ENCODE results near the gene SLC25A2. TPM values are rescaled to one million over a fixed set of nuclear protein-coding genes. Genes with fewer than 3 reads are reported as not detected.
A peak's percentile ranks its signal among the peaks of the same experiment; 100 is the strongest.

Gene SLC25A2
- total and polyA plus RNA-seq, 2 of the 13 experiments (the other 11 are each of a cell fraction or from before 2014, with no cell fraction given), result 0.13 TPM; not detected in 1

DNA sequence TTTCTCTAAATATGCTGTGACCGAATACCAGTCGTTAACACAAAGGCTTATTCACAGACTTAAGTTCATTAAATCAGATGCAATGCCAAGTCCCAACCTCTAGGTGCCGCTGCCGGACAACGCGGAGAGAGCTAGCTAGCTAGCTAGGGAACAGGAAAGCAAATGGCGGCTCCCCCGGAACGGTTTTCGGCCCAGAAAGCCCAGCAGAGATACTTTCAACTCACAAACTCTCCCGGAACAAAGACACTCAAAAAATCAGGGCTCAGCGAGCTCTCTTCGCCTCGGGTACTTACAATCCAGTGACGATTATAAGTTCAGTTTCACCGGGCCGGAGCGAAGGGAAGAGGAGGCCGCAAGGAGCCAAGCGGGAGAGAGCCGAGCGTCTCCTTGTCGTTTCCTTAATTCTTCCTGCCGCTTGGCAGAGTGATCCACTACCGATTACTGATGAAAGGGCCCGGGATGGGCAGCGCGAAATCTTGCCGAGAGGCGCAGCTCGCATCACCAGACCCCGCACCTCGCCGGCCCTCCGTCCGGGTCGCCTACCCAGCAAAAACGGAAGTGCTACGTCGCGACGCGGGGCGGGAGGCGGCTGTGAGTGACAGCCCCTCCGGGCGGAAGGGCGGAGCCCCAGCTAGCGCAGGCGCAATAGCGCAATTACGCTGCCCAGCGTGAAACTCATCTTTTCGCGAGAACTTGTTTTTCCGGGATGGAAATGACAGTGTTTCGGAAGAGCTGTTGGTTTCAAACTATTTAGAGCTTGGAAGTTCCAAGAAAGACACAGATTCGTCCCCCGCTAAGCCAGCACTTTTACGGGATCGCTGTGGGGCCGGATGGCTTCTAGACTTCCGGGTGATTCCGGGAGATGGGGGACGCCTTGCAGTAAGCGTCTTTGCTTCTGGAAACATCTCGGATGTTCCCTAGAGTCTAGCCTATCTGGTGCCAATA is 16.6 kb upstream of the SLC25A2 start, which contains the start of gene TAF7 (continued):
- TF ChIP-seq, protein P1, sequence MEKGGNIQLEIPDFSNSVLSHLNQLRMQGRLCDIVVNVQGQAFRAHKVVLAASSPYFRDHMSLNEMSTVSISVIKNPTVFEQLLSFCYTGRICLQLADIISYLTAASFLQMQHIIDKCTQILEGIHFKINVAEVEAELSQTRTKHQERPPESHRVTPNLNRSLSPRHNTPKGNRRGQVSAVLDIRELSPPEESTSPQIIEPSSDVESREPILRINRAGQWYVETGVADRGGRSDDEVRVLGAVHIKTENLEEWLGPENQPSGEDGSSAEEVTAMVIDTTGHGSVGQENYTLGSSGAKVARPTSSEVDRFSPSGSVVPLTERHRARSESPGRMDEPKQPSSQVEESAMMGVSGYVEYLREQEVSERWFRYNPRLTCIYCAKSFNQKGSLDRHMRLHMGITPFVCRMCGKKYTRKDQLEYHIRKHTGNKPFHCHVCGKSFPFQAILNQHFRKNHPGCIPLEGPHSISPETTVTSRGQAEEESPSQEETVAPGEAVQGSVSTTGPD (CRISPR knock-in tag; IDR thresholded peaks at IDR 0.05), result peak; percentile 50; the same call in 1 of the 2 replicates
- TF ChIP-seq SYNCRIP (IDR thresholded peaks at IDR 0.05; ENCODE audit: insufficient read depth, low read depth, low read length) (no peak), MLLT10 (CRISPR knock-in tag; IDR thresholded peaks at IDR 0.05) (no peak), HOXA5 (CRISPR knock-in tag; IDR thresholded peaks at IDR 0.05) (peak; percentile 75), NCOA5 (CRISPR knock-in tag; IDR thresholded peaks at IDR 0.05) (no peak), RAD51 (IDR thresholded peaks at IDR 0.05; ENCODE audit: borderline replicate concordance) (no peak), HCFC1 (IDR thresholded peaks at IDR 0.05; ENCODE audit: low read depth, low read length) (no peak; the same call in 1 of the 2 replicates)
- TF ChIP-seq, protein P2, sequence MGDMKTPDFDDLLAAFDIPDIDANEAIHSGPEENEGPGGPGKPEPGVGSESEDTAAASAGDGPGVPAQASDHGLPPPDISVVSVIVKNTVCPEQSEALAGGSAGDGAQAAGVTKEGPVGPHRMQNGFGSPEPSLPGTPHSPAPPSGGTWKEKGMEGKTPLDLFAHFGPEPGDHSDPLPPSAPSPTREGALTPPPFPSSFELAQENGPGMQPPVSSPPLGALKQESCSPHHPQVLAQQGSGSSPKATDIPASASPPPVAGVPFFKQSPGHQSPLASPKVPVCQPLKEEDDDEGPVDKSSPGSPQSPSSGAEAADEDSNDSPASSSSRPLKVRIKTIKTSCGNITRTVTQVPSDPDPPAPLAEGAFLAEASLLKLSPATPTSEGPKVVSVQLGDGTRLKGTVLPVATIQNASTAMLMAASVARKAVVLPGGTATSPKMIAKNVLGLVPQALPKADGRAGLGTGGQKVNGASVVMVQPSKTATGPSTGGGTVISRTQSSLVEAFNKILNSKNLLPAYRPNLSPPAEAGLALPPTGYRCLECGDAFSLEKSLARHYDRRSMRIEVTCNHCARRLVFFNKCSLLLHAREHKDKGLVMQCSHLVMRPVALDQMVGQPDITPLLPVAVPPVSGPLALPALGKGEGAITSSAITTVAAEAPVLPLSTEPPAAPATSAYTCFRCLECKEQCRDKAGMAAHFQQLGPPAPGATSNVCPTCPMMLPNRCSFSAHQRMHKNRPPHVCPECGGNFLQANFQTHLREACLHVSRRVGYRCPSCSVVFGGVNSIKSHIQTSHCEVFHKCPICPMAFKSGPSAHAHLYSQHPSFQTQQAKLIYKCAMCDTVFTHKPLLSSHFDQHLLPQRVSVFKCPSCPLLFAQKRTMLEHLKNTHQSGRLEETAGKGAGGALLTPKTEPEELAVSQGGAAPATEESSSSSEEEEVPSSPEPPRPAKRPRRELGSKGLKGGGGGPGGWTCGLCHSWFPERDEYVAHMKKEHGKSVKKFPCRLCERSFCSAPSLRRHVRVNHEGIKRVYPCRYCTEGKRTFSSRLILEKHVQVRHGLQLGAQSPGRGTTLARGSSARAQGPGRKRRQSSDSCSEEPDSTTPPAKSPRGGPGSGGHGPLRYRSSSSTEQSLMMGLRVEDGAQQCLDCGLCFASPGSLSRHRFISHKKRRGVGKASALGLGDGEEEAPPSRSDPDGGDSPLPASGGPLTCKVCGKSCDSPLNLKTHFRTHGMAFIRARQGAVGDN (CRISPR knock-in tag; IDR thresholded peaks at IDR 0.05), result peak; percentile 96
- TF ChIP-seq, protein P3, sequence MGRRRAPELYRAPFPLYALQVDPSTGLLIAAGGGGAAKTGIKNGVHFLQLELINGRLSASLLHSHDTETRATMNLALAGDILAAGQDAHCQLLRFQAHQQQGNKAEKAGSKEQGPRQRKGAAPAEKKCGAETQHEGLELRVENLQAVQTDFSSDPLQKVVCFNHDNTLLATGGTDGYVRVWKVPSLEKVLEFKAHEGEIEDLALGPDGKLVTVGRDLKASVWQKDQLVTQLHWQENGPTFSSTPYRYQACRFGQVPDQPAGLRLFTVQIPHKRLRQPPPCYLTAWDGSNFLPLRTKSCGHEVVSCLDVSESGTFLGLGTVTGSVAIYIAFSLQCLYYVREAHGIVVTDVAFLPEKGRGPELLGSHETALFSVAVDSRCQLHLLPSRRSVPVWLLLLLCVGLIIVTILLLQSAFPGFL (CRISPR knock-in tag; IDR thresholded peaks at IDR 0.05), result no peak
- TF ChIP-seq, protein P4, sequence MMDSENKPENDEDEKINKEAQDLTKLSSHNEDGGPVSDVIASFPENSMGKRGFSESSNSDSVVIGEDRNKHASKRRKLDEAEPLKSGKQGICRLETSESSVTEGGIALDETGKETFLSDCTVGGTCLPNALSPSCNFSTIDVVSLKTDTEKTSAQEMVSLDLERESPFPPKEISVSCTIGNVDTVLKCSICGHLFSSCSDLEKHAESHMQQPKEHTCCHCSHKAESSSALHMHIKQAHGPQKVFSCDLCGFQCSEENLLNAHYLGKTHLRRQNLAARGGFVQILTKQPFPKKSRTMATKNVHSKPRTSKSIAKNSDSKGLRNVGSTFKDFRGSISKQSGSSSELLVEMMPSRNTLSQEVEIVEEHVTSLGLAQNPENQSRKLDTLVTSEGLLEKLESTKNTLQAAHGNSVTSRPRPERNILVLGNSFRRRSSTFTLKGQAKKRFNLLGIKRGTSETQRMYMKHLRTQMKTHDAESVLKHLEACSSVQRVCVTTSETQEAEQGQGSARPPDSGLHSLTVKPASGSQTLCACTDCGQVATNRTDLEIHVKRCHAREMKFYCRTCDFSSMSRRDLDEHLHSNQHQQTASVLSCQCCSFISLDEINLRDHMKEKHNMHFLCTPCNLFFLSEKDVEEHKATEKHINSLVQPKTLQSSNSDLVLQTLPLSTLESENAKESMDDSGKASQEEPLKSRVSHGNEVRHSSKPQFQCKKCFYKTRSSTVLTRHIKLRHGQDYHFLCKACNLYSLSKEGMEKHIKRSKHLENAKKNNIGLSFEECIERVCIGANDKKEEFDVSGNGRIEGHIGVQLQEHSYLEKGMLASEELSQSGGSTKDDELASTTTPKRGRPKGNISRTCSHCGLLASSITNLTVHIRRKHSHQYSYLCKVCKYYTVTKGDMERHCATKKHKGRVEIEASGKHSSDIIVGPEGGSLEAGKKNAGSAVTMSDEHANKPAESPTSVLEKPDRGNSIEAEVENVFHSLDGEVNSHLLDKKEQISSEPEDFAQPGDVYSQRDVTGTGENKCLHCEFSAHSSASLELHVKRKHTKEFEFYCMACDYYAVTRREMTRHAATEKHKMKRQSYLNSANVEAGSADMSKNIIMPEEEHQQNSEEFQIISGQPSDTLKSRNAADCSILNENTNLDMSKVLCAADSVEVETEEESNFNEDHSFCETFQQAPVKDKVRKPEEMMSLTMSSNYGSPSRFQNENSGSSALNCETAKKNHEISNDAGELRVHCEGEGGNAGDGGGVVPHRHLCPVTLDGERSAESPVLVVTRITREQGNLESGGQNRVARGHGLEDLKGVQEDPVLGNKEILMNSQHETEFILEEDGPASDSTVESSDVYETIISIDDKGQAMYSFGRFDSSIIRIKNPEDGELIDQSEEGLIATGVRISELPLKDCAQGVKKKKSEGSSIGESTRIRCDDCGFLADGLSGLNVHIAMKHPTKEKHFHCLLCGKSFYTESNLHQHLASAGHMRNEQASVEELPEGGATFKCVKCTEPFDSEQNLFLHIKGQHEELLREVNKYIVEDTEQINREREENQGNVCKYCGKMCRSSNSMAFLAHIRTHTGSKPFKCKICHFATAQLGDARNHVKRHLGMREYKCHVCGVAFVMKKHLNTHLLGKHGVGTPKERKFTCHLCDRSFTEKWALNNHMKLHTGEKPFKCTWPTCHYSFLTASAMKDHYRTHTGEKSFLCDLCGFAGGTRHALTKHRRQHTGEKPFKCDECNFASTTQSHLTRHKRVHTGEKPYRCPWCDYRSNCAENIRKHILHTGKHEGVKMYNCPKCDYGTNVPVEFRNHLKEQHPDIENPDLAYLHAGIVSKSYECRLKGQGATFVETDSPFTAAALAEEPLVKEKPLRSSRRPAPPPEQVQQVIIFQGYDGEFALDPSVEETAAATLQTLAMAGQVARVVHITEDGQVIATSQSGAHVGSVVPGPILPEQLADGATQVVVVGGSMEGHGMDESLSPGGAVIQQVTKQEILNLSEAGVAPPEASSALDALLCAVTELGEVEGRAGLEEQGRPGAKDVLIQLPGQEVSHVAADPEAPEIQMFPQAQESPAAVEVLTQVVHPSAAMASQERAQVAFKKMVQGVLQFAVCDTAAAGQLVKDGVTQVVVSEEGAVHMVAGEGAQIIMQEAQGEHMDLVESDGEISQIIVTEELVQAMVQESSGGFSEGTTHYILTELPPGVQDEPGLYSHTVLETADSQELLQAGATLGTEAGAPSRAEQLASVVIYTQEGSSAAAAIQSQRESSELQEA (CRISPR knock-in tag; IDR thresholded peaks at IDR 0.05; ENCODE audit: not compliant biosample characterization), result peak; percentile 87
